SH-SY5Y (cell line): ENCODE measurements around the gene LRMDA.

Experiments used
- GATA2 ChIP-seq: IDR thresholded peaks from 2 replicates; pipeline ENCODE4 v1.6.1; 2011; ENCODE audit warnings: mild to moderate bottlenecking, low read depth, low read length
- GATA3 ChIP-seq: IDR thresholded peaks from 2 replicates; pipeline ENCODE4 v1.6.1; 2011; ENCODE audit warnings: low read depth, mild to moderate bottlenecking, low read length, moderate library complexity

The LRMDA gene

GRCh38 chr10:76218035-76218434 lies 786.6 kb downstream of the LRMDA start:
- TF ChIP-seq GATA3 (peak; percentile 50; the same call in 1 of the 2 replicates), GATA2 (peak; percentile 72)

DNA sequence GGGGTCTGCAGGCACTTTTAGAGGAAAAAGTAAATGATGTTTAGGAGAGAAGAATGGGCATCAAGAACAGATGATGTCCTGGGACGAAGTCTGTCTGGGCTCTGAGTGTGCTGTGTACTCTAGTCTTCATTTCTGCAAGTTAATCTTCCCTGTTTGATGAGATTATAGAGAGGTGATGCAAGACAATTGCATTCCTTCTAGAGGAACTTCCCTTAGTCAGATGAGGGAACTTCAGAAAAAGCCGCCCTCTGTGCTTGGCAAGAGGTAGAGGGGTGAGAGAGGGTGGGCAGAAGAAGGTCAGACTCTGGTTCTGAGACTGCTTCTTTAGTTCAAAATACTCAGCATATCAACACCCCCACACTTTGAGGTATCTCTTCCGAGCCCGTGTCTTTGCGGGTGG lies 797.9 kb downstream of the LRMDA start:
- TF ChIP-seq GATA3 (no peak), GATA2 (no peak)

- TF ChIP-seq GATA2, result no peak
- TF ChIP-seq GATA3, result no peak
Measured at GRCh38 chr10:76230921-76231285, 799.5 kb downstream of the LRMDA start.

DNA sequence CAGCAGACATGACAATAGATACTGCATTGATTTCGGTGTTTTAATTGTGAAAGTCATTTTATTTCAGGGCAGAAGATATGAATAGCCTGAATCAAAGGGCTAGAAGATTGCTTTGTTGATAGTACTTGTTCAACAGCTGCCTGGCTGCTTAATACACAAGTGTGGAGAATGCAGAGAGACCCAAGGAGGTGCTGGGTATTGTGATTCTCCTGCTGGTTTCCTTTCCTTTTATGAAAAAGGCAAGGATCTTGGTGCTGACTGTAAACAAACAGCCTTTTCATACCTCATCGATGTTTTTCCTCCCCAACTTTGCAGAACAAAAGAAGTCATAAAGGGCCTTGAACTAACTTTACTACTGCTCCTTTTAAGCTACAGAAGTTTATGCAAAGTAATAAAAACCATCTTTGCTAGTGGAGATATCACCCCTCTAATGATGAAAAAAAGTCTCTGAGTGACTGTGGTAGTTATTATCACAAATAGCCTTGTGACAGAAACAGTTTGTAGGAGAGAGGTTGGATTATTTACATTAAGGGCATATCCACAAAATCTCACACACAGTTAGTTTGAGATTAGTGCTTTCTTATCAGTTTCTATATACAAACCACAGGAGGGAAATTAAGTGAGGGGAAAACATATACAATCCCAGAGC lies 800.0 kb downstream of the LRMDA start:
- TF ChIP-seq GATA2 (peak; percentile 65; the same call in 1 of the 2 replicates), GATA3 (no peak; the same call in 1 of the 2 replicates)

- no peak for TF ChIP-seq GATA2
- TF ChIP-seq GATA3, result no peak
Measured at GRCh38 chr10:76234499-76235226, 803.2 kb downstream of the LRMDA start.

DNA sequence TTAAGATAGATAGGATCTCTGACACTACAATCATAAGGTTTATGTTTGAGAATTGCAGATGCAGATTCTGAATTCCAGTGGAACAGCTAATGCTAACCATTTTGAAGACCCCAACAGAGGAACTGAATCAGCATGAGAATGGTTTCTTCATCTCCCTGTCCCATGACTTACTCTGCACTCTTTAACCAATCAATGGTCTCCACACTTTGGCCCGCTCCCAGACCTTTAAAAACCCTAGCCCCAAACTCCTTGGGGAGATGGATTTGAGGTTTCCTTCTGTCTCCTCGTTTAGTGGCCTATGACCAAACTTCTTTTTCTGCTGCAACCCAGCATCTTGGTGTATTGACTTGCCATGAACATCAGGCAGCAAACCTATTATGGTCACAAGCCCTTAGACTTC lies 804.9 kb downstream of the LRMDA start:
- TF ChIP-seq GATA3 (no peak), GATA2 (no peak)

DNA sequence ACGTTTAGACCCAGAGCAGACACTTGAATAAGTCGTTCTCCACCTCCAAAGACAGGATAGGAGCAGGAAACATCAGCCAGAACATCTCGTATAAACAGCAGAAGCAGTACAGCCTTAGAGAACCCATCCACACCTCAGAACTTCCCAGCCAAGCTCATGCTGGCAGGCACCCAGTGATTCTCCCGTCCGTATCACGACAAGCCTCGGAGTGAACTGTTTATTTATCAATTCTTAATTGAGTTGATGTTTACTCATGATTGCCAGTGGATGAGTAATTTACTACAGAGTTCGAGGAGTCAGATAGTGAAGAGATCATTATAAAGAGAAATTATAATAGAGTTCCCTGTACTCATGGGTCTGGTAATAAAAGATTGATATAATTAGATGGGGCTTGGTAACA lies 811.5 kb downstream of the LRMDA start:
- no peak for TF ChIP-seq GATA2
- TF ChIP-seq GATA3, result no peak

- TF ChIP-seq GATA2, result no peak
- TF ChIP-seq GATA3, result no peak
Measured at GRCh38 chr10:76244061-76244686, 812.8 kb downstream of the LRMDA start.

- TF ChIP-seq GATA3, result no peak
- TF ChIP-seq GATA2, result no peak
Measured at GRCh38 chr10:76245951-76246495, 814.6 kb downstream of the LRMDA start.

DNA sequence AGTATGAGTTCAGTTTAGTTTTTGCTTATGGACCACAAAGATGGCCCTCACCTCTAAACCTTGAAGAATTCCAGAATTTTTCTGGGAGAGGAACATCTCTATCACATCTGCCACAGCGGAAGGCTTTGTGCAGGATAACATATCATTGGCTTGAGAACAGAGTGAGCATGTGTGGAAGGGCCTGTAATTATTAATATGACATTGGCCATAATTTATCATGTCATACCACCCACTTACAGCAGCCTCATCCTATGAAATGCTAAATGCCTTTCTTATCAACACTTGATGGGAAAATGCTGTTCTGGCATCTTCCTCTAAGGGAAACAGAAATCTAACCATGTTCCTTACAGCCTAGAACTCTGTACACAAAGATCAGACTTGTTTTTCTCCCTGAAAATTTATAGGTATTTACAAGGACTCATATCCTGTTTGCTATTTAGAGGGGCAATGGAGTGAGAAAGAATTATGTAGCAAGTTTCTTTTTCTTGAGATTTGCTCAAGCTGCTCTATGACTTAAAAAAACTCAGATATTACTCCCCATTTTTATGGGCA lies 817.3 kb downstream of the LRMDA start:
- TF ChIP-seq GATA2 (no peak), GATA3 (no peak)

- no peak for TF ChIP-seq GATA2
- no peak for TF ChIP-seq GATA3
Measured at GRCh38 chr10:76251841-76252671, 820.6 kb downstream of the LRMDA start.

DNA sequence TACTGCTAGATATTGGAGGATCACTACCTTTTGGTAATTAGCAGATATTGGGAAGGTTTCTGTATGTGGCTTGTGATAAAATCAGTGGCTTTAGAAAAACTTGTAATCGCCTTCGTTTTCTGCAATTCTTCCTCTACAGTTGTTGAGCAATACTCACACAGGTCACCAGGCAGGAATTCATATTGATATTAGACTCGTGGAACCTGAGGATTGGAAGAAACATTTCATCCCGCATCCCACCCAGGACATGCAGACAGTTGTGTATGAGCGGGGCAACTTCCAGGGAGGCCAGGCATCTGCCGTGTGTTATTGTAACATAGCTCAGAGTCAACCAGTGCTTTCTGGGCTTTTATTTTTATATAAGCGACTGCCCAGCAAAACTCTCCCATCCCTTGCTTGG lies 821.3 kb downstream of the LRMDA start:
- TF ChIP-seq GATA2, result no peak

DNA sequence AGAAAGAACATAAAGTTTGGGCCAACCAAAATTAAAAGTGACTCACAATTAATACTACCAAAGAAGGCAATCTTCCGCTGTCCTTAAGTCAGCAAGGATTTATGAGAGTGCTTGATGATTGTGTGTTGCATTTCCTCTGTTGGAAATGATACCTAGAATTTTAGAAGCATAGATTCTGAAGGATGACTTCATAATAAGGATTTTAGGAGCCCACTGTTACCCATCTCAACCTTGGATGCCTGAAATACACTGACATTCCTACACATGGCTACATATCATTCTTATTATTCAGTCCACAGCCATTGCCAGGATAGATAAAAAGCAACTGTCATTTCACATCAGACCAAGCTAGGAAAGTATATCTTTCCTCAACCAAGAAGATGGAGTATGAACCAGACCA lies 823.8 kb downstream of the LRMDA start:
- TF ChIP-seq GATA2 (no peak), GATA3 (no peak)

DNA sequence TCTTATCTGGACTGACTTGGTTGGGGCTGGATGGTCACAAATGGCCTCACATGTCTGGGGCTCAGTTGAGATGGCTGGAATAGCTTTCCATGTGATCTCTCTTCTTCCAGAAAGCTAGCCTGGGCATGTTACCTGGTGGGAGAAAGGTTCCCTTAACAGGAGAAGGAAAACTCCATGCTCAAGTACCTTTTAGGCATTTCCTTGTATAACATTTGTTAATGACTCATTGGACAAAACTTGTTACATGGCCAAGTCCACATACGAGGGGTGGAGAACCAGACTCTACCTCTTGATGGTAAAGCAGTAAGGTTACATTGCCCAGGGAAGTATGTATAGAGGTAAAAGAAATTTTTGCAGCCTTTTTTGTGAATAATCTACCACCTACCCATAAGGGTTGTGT lies 826.4 kb downstream of the LRMDA start:
- TF ChIP-seq GATA2 (no peak), GATA3 (no peak)
